ENCODE data around the gene ERCC2.

ERCC2 gene

GRCh38 chr19:45352062-45352461 lies 18.3 kb downstream of the ERCC2 start:
- DNase-seq (ENCODE audit: low read depth): no peak
- H3K4me1 ChIP-seq (ENCODE audit: control insufficient read depth, insufficient read depth, low read length): no peaks in the 10 kb centered on the region
- peaks cover 46% of the 10 kb centered on the region for H3K36me3 ChIP-seq (ENCODE audit: control insufficient read depth, insufficient read depth, low read length, severe bottlenecking)
- no peaks in the 10 kb centered on the region for H3K9me3 ChIP-seq (ENCODE audit: control insufficient read depth, low read length)
- no peak overlapping the region for H3K4me3 ChIP-seq (ENCODE audit: low read length)
- H3K9ac ChIP-seq (ENCODE audit: low read length): no peak overlapping the region
- peaks cover 6% of the 10 kb centered on the region for H3K27me3 ChIP-seq (replicated peaks; ENCODE audit: control insufficient read depth, insufficient read depth, low read length)

GRCh38 chr19:45351401-45351952 lies 18.9 kb downstream of the ERCC2 start:
- H3K27me3 ChIP-seq (replicated peaks; ENCODE audit: control insufficient read depth, insufficient read depth, low read length): peaks cover 6% of the 10 kb centered on the region
- DNase-seq (ENCODE audit: low read depth): no peak
- no peak overlapping the region for H3K4me3 ChIP-seq (ENCODE audit: low read length)
- no peaks in the 10 kb centered on the region for H3K4me1 ChIP-seq (ENCODE audit: control insufficient read depth, insufficient read depth, low read length)
- H3K36me3 ChIP-seq (ENCODE audit: control insufficient read depth, insufficient read depth, low read length, severe bottlenecking): peaks cover 41% of the 10 kb centered on the region
- no peak overlapping the region for H3K9ac ChIP-seq (ENCODE audit: low read length)
- no peaks in the 10 kb centered on the region for H3K9me3 ChIP-seq (ENCODE audit: control insufficient read depth, low read length)

- H3K4me3 ChIP-seq (ENCODE audit: low read length): no peak overlapping the region
These were observed 19.8 kb downstream of the ERCC2 start for GRCh38 chr19:45350477-45351058.

GRCh38 chr19:45349430-45349941 lies 20.9 kb downstream of the ERCC2 start:
- peaks cover 26% of the 10 kb centered on the region for H3K36me3 ChIP-seq (ENCODE audit: control insufficient read depth, insufficient read depth, low read length, severe bottlenecking)
- H3K9me3 ChIP-seq (ENCODE audit: control insufficient read depth, low read length): no peaks in the 10 kb centered on the region
- no peak overlapping the region for H3K9ac ChIP-seq (ENCODE audit: low read length)
- DNase-seq (ENCODE audit: low read depth): no peak
- H3K4me1 ChIP-seq (ENCODE audit: control insufficient read depth, insufficient read depth, low read length): no peaks in the 10 kb centered on the region
- peaks cover 9% of the 10 kb centered on the region for H3K27me3 ChIP-seq (replicated peaks; ENCODE audit: control insufficient read depth, insufficient read depth, low read length)
- no peak overlapping the region for H3K4me3 ChIP-seq (ENCODE audit: low read length)

More at GRCh38 chr19:45350477-45351058, 19.8 kb downstream of the ERCC2 start:
- no peak for DNase-seq (ENCODE audit: low read depth)
- peaks cover 35% of the 10 kb centered on the region for H3K36me3 ChIP-seq (ENCODE audit: control insufficient read depth, insufficient read depth, low read length, severe bottlenecking)
- H3K9me3 ChIP-seq (ENCODE audit: control insufficient read depth, low read length): no peaks in the 10 kb centered on the region
- H3K9ac ChIP-seq (ENCODE audit: low read length): no peak overlapping the region
- peaks cover 6% of the 10 kb centered on the region for H3K27me3 ChIP-seq (replicated peaks; ENCODE audit: control insufficient read depth, insufficient read depth, low read length)
- H3K4me1 ChIP-seq (ENCODE audit: control insufficient read depth, insufficient read depth, low read length): no peaks in the 10 kb centered on the region

GRCh38 chr19:45349126-45349415 lies 21.3 kb downstream of the ERCC2 start:
- no peak overlapping the region for H3K9ac ChIP-seq (ENCODE audit: low read length)
- no peaks in the 10 kb centered on the region for H3K4me1 ChIP-seq (ENCODE audit: control insufficient read depth, insufficient read depth, low read length)
- peaks cover 21% of the 10 kb centered on the region for H3K36me3 ChIP-seq (ENCODE audit: control insufficient read depth, insufficient read depth, low read length, severe bottlenecking)
- H3K4me3 ChIP-seq (ENCODE audit: low read length): no peak overlapping the region
- peaks cover 9% of the 10 kb centered on the region for H3K27me3 ChIP-seq (replicated peaks; ENCODE audit: control insufficient read depth, insufficient read depth, low read length)
- no peaks in the 10 kb centered on the region for H3K9me3 ChIP-seq (ENCODE audit: control insufficient read depth, low read length)
- no peak for DNase-seq (ENCODE audit: low read depth)

- H3K4me3 ChIP-seq (ENCODE audit: low read length): no peak overlapping the region
- peaks cover 16% of the 10 kb centered on the region for H3K36me3 ChIP-seq (ENCODE audit: control insufficient read depth, insufficient read depth, low read length, severe bottlenecking)
- DNase-seq (ENCODE audit: low read depth): no peak
- H3K4me1 ChIP-seq (ENCODE audit: control insufficient read depth, insufficient read depth, low read length): no peaks in the 10 kb centered on the region
- no peak overlapping the region for H3K9ac ChIP-seq (ENCODE audit: low read length)
- H3K9me3 ChIP-seq (ENCODE audit: control insufficient read depth, low read length): no peaks in the 10 kb centered on the region
- H3K27me3 ChIP-seq (replicated peaks; ENCODE audit: control insufficient read depth, insufficient read depth, low read length): peaks cover 9% of the 10 kb centered on the region
These were observed 21.8 kb downstream of the ERCC2 start for GRCh38 chr19:45348367-45349125.

GRCh38 chr19:45347570-45348366 lies 22.6 kb downstream of the ERCC2 start:
- Histone ChIP-seq H3K9ac (ENCODE audit: low read length) (no peak overlapping the region), H3K4me3 (ENCODE audit: low read length) (no peak overlapping the region), H3K9me3 (ENCODE audit: control insufficient read depth, low read length) (no peaks in the 10 kb centered on the region), H3K4me1 (ENCODE audit: control insufficient read depth, insufficient read depth, low read length) (no peaks in the 10 kb centered on the region), H3K36me3 (ENCODE audit: control insufficient read depth, insufficient read depth, low read length, severe bottlenecking) (peaks cover 8% of the 10 kb centered on the region), H3K27me3 (replicated peaks; ENCODE audit: control insufficient read depth, insufficient read depth, low read length) (peaks cover 9% of the 10 kb centered on the region)
- no peak for DNase-seq (ENCODE audit: low read depth)

- H3K4me1 ChIP-seq (ENCODE audit: control insufficient read depth, insufficient read depth, low read length): no peaks in the 10 kb centered on the region
- no peaks in the 10 kb centered on the region for H3K36me3 ChIP-seq (ENCODE audit: control insufficient read depth, insufficient read depth, low read length, severe bottlenecking)
- H3K27me3 ChIP-seq (replicated peaks; ENCODE audit: control insufficient read depth, insufficient read depth, low read length): peaks cover 16% of the 10 kb centered on the region
- H3K9ac ChIP-seq (ENCODE audit: low read length): no peak overlapping the region
- H3K9me3 ChIP-seq (ENCODE audit: control insufficient read depth, low read length): no peaks in the 10 kb centered on the region
- H3K4me3 ChIP-seq (ENCODE audit: low read length): no peak overlapping the region
- no peak for DNase-seq (ENCODE audit: low read depth)
These were observed 23.9 kb downstream of the ERCC2 start for GRCh38 chr19:45346449-45346848.

- Histone ChIP-seq H3K27me3 (replicated peaks; ENCODE audit: control insufficient read depth, insufficient read depth, low read length) (peaks cover 21% of the 10 kb centered on the region), H3K4me3 (ENCODE audit: low read length) (no peak overlapping the region), H3K9ac (ENCODE audit: low read length) (no peak overlapping the region), H3K4me1 (ENCODE audit: control insufficient read depth, insufficient read depth, low read length) (no peaks in the 10 kb centered on the region), H3K9me3 (ENCODE audit: control insufficient read depth, low read length) (no peaks in the 10 kb centered on the region), H3K36me3 (ENCODE audit: control insufficient read depth, insufficient read depth, low read length, severe bottlenecking) (no peaks in the 10 kb centered on the region)
- DNase-seq (ENCODE audit: low read depth): no peak
These were observed 24.9 kb downstream of the ERCC2 start for GRCh38 chr19:45345506-45345860.

GRCh38 chr19:45344621-45345505 lies 25.5 kb downstream of the ERCC2 start:
- Histone ChIP-seq H3K27me3 (replicated peaks; ENCODE audit: control insufficient read depth, insufficient read depth, low read length) (peaks cover 25% of the 10 kb centered on the region), H3K4me3 (ENCODE audit: low read length) (no peak overlapping the region), H3K9me3 (ENCODE audit: control insufficient read depth, low read length) (no peaks in the 10 kb centered on the region), H3K36me3 (ENCODE audit: control insufficient read depth, insufficient read depth, low read length, severe bottlenecking) (no peaks in the 10 kb centered on the region), H3K9ac (ENCODE audit: low read length) (no peak overlapping the region), H3K4me1 (ENCODE audit: control insufficient read depth, insufficient read depth, low read length) (no peaks in the 10 kb centered on the region)
- DNase-seq (ENCODE audit: low read depth): no peak
